Endothelial cell of umbilical vein (primary cell): Measurements from ENCODE around the gene NAA60. TPM values are rescaled to one million over a fixed set of nuclear protein-coding genes. Genes with fewer than 3 reads are reported as not detected.
A peak's percentile ranks its signal among the peaks of the same experiment; 100 is the strongest.

Source experiments
- BruUV-seq: library from RNA; stranded (reverse); fragments of 400-500 nt; replicated peaks from 2 replicates; lab custom pipeline; 2021; lab: Mats Ljungman, UMichigan
- CTCF ChIA-PET: fragments of 300-600, 350-600 bp; sonication (Branson Sonifier 250); formaldehyde crosslinking; loops from one replicate; lab custom pipeline; 2021; ENCODE audit warnings: antibody characterized with exemption, inconsistent platforms; lab: Charles Lee
- POLR2A ChIA-PET: fragments of 300-600, 350-600 bp; sonication (Branson Sonifier 250); formaldehyde crosslinking; loops from one replicate; lab custom pipeline; 2021; ENCODE audit warnings: antibody characterized with exemption, inconsistent platforms; lab: Charles Lee
- DNase-seq: peaks from one replicate; pipeline ENCODE4 v3.0.0-alpha.2; 2011; ENCODE audit warnings: low read depth, low spot score
- FAIRE-seq: peaks from 2 replicates; lab custom pipeline; 2011; peaks lifted over from hg19 to GRCh38; lab: Jason Lieb, UNC
- H2AFZ ChIP-seq: 2 replicates; pipeline ENCODE4 v1.6.0; 2012; ENCODE audit warnings: low read depth, low read length, control low read depth, inconsistent platforms
- H3K27ac ChIP-seq: 2 replicates; pipeline ENCODE4 v1.5.1; 2011; ENCODE audit warnings: low read depth, mild to moderate bottlenecking, control low read depth, low read length, moderate library complexity; ENCODE audit not compliant: insufficient read depth
- H3K27me3 ChIP-seq, 2 experiments: 2 replicates each; pipeline versions ENCODE4 v1.6.0 to v1.6.1; 2011; ENCODE audit warnings: low read length in 2 of 2, mixed read lengths in 1 of 2; ENCODE audit not compliant: control insufficient read depth in 2 of 2, insufficient read depth in 2 of 2
- H3K36me3 ChIP-seq, 2 experiments: 2 replicates in 1 of 2; 3 replicates in 1 of 2; pipeline ENCODE4 v1.5.1; 2011; ENCODE audit warnings: low read length in 2 of 2, mild to moderate bottlenecking in 1 of 2, moderate library complexity in 1 of 2; ENCODE audit not compliant: control insufficient read depth in 2 of 2, insufficient read depth in 2 of 2; ENCODE audit errors: extremely low read depth in 1 of 2
- H3K4me1 ChIP-seq: 3 replicates; pipeline ENCODE4 v1.5.1; 2011; ENCODE audit warnings: mild to moderate bottlenecking, low read length; ENCODE audit not compliant: control insufficient read depth, insufficient read depth; ENCODE audit errors: extremely low read depth
- H3K4me2 ChIP-seq: 2 replicates; pipeline ENCODE4 v1.6.1; 2011; ENCODE audit warnings: low read length, control low read depth, mixed read lengths; ENCODE audit not compliant: insufficient read depth
- H3K4me3 ChIP-seq, 3 experiments: fragments of 200-600 bp in 1 of 3; sonication (generic), shearing (Covaris generic) in 1 of 3; replicated peaks in 1 of 3; 2 replicates each; pipeline ENCODE4 v1.5.1; 2011 to 2016; ENCODE audit warnings: control low read depth in 3 of 3, low read length in 3 of 3, mild to moderate bottlenecking in 2 of 3, inconsistent platforms in 1 of 3, low read depth in 1 of 3, moderate library complexity in 1 of 3; ENCODE audit not compliant: insufficient read depth in 1 of 3
- H3K79me2 ChIP-seq: 2 replicates; pipeline ENCODE4 v1.6.0; 2012; ENCODE audit warnings: low read length, inconsistent platforms; ENCODE audit not compliant: control insufficient read depth, insufficient read depth
- H3K9ac ChIP-seq: replicated peaks from 2 replicates; pipeline ENCODE3; 2011; ENCODE audit warnings: low read length, control low read depth; ENCODE audit not compliant: insufficient read depth; ENCODE audit errors: extremely low read depth
- H3K9me1 ChIP-seq: replicated peaks from 3 replicates; pipeline ENCODE4 v1.6.0; 2011; ENCODE audit warnings: mild to moderate bottlenecking, low read length; ENCODE audit not compliant: control insufficient read depth, insufficient read depth; ENCODE audit errors: extremely low read depth
- H3K9me3 ChIP-seq: replicated peaks from 2 replicates; pipeline ENCODE4 v1.5.1; 2012; ENCODE audit warnings: low read length, inconsistent platforms; ENCODE audit not compliant: control insufficient read depth, insufficient read depth
- H4K20me1 ChIP-seq: replicated peaks from 2 replicates; pipeline ENCODE3; 2011; ENCODE audit warnings: mild to moderate bottlenecking, low read length; ENCODE audit not compliant: control insufficient read depth, insufficient read depth; ENCODE audit errors: extremely low read depth
- EZH2 ChIP-seq: IDR thresholded peaks from 2 replicates; pipeline ENCODE4 v1.6.1; 2012; ENCODE audit warnings: borderline replicate concordance, low read depth, mild to moderate bottlenecking, moderate library complexity, low read length, inconsistent platforms; ENCODE audit not compliant: severe bottlenecking
- FOS ChIP-seq: IDR thresholded peaks from 2 replicates; pipeline ENCODE4 v1.6.1; 2011; ENCODE audit warnings: mild to moderate bottlenecking, low read length, moderate library complexity, borderline replicate concordance; ENCODE audit not compliant: insufficient read depth
- GATA2 ChIP-seq: IDR thresholded peaks from 2 replicates; pipeline ENCODE4 v1.7.0; 2011; ENCODE audit warnings: low read depth, mild to moderate bottlenecking, moderate library complexity, mixed read lengths, low read length; ENCODE audit not compliant: insufficient read length, insufficient read depth
- JUN ChIP-seq: IDR thresholded peaks from 2 replicates; pipeline ENCODE4 v1.6.1; 2011; ENCODE audit warnings: borderline replicate concordance, low read depth; ENCODE audit not compliant: insufficient read length, insufficient read depth
- MYC ChIP-seq: IDR thresholded peaks from one replicate; pipeline ENCODE4 v1.6.1; 2011; ENCODE audit warnings: mild to moderate bottlenecking, low read depth, low read length
- POLR2A ChIP-seq: IDR thresholded peaks from 2 replicates; pipeline ENCODE4 v1.6.1; 2012; ENCODE audit warnings: low read depth, mild to moderate bottlenecking, control low read depth, low read length
- POLR2AphosphoS5 ChIP-seq: IDR thresholded peaks from 2 replicates; pipeline ENCODE4 v1.6.1; 2012; ENCODE audit warnings: low read depth, mild to moderate bottlenecking, control low read depth, low read length, moderate library complexity; ENCODE audit not compliant: insufficient read depth
- dilution Hi-C: fragments of 300-500 bp; cut with MboI; formaldehyde crosslinking; loops from one replicate; pipeline ENCODE4 v1.15.0; 2019; ENCODE audit warnings: low sequenced_read_pairs; ENCODE audit not compliant: extremely low pct_ligation_motif_present
- intact Hi-C: fragments of 100-400 bp; cut with micrococcal nuclease; formaldehyde crosslinking; loops from one replicate; pipeline ENCODE4 v1.10.0; 2022
- polyA plus RNA-seq, 4 experiments: library from polyadenylated mRNA; depleted of rRNA in 3 of 4; stranded (reverse) in 3 of 4; unstranded in 1 of 4; fragments of >200 nt; gene quantifications; 2 replicates each; pipeline versions ENCODE4 v1.2.1 to v1.2.3, GENCODE V29; 2011 to 2012; ENCODE audit warnings: missing spikeins in 1 of 4
- total RNA-seq: library from RNA; stranded (reverse); gene quantifications from 2 replicates; pipeline ENCODE4 v1.2.3, GENCODE V29; 2021
- TF ChIP-seq, protein P1 (sequence below): IDR thresholded peaks from 2 replicates; pipeline ENCODE4 v1.6.1; 2011; ENCODE audit not compliant: insufficient read depth, insufficient read length
- TF ChIP-seq, protein P2 (sequence below), 2 donors: IDR thresholded peaks; 1 replicate in 1 of 2; 2 replicates in 1 of 2; pipeline ENCODE4 v1.5.1; 2011; ENCODE audit warnings: low read length in 2 of 2, mild to moderate bottlenecking in 2 of 2, moderate library complexity in 2 of 2, control low read depth in 1 of 2, inconsistent platforms in 1 of 2, low read depth in 1 of 2; ENCODE audit not compliant: insufficient read depth in 1 of 2; ENCODE audit errors: extremely low read depth in 1 of 2

The NAA60 gene
- total and polyA plus RNA-seq, 2 donors (not counting 3 experiments of a cell fraction or from before 2014, with no cell fraction given) = 22.1 to 42.9 TPM

- BruUV-seq = no TSS peak
- Histone ChIP-seq H3K4me3 (no peak overlapping the region), H3K4me1 (no peaks in the 10 kb centered on the region), H3K9me3 (no peaks in the 10 kb centered on the region), H3K4me2 (no peak overlapping the region), H2AFZ (no peak overlapping the region), H3K27me3 (no peaks in the 10 kb centered on the region), H4K20me1 (no peaks in the 10 kb centered on the region), H3K9ac (no peak overlapping the region), H3K79me2 (no peaks in the 10 kb centered on the region), H3K9me1 (no peaks in the 10 kb centered on the region), H3K36me3 (peaks cover 5 to 17% of the 10 kb centered on the region in 2 experiments), H3K27ac (no peak overlapping the region)
- no peak for DNase-seq
- FAIRE-seq = peak; percentile 35
- dilution Hi-C loops = no loop called here
- CTCF ChIA-PET = interaction anchor here (1.2 kb wide), 1 partner anchor 18 kb away, joined by 5 read pairs; no protein-coding TSS in a partner anchor
- TF ChIP-seq GATA2 (no peak), FOS (no peak), POLR2AphosphoS5 (no peak), EZH2 (no peak), MYC (no peak), POLR2A (no peak)
- TF ChIP-seq, protein P1, sequence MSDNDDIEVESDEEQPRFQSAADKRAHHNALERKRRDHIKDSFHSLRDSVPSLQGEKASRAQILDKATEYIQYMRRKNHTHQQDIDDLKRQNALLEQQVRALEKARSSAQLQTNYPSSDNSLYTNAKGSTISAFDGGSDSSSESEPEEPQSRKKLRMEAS = no peak
- POLR2A ChIA-PET = no interaction called here
- intact Hi-C loops = no loop called here
Measured at GRCh38 chr16:3508736-3509135, 65.3 kb downstream of the NAA60 start.

- FAIRE-seq (no peak), DNase-seq (no peak)
- Histone ChIP-seq H3K4me1 (no peaks in the 10 kb centered on the region), H3K27ac (no peak overlapping the region), H3K4me2 (no peak overlapping the region), H3K9ac (no peak overlapping the region), H3K79me2 (no peaks in the 10 kb centered on the region), H3K27me3 (no peaks in the 10 kb centered on the region), H4K20me1 (no peaks in the 10 kb centered on the region), H3K36me3 (peaks cover 5 to 17% of the 10 kb centered on the region in 2 experiments), H3K4me3 (no peak overlapping the region), H3K9me1 (no peaks in the 10 kb centered on the region), H2AFZ (no peak overlapping the region), H3K9me3 (no peaks in the 10 kb centered on the region)
- BruUV-seq = no TSS peak
- intact Hi-C loops = no loop called here
- no peak for TF ChIP-seq POLR2AphosphoS5
- TF ChIP-seq JUN = no peak
- no peak for TF ChIP-seq FOS
- no peak for TF ChIP-seq POLR2A
- TF ChIP-seq, protein P1 = no peak
- TF ChIP-seq, protein P2, sequence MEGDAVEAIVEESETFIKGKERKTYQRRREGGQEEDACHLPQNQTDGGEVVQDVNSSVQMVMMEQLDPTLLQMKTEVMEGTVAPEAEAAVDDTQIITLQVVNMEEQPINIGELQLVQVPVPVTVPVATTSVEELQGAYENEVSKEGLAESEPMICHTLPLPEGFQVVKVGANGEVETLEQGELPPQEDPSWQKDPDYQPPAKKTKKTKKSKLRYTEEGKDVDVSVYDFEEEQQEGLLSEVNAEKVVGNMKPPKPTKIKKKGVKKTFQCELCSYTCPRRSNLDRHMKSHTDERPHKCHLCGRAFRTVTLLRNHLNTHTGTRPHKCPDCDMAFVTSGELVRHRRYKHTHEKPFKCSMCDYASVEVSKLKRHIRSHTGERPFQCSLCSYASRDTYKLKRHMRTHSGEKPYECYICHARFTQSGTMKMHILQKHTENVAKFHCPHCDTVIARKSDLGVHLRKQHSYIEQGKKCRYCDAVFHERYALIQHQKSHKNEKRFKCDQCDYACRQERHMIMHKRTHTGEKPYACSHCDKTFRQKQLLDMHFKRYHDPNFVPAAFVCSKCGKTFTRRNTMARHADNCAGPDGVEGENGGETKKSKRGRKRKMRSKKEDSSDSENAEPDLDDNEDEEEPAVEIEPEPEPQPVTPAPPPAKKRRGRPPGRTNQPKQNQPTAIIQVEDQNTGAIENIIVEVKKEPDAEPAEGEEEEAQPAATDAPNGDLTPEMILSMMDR (IDR thresholded peaks at IDR 0.05; ENCODE audit: extremely low read depth in 1 of 2, insufficient read depth in 1 of 2, low read depth in 1 of 2, low read length in 2 of 2) = no peak
- no peak for TF ChIP-seq EZH2
- TF ChIP-seq GATA2 = no peak
- no peak for TF ChIP-seq MYC
- CTCF ChIA-PET = no interaction called here
- POLR2A ChIA-PET = no interaction called here
- dilution Hi-C loops = no loop called here
Measured at GRCh38 chr16:3509470-3509928, 66.0 kb downstream of the NAA60 start.
